PFSK-1 (cell line): ENCODE results near the gene AKAP6.

Experiments
- FOXP2 ChIP-seq: optimal IDR thresholded peaks from 2 replicates; pipeline ENCODE3; 2011; ENCODE audit warnings: borderline replicate concordance, control low read depth, inconsistent platforms; ENCODE audit not compliant: insufficient read depth; ENCODE audit errors: extremely low read length, extremely low read depth
- POLR2AphosphoS5 ChIP-seq: IDR thresholded peaks from 2 replicates; pipeline ENCODE4 v1.6.1; 2012; ENCODE audit warnings: low read depth, mild to moderate bottlenecking, control low read depth, low read length, moderate library complexity

DNA sequence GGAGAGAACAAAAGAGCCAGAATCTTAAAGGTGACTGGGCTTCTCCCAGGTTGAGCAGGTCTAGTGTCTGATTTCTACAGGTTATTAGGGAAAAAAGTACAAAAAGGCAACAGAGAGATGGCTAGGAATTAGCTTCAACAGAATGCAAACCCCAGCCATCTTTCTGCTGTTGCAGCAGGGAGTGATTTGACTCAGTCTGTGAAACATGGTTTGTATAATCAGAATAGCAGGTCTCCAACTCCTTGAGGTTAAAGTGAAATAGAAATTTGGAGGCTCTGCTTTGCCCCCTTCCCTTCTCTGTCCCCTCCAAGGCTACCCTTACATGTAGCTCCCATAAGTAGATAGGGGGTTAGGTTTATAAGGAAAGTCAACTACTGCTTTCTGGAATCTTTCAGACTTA is 105.8 kb downstream of the AKAP6 start:
- TF ChIP-seq POLR2AphosphoS5 (no peak), FOXP2 (no peak)
